Stimulated activated naive CD4-positive, alpha-beta T cell treated with Interleukin-2 at 50 U/mL for 16 hours (primary cell): Measurements from ENCODE around the gene BRIX1.
"Not testable (repeated sequence)": the region's sequence is repeated elsewhere in the genome, so short reads cannot be mapped to it uniquely, and the experiment has no call there.

Source experiments
- DNase-seq: peaks from one replicate; lab custom pipeline; 2025; lab: John Stamatoyannopoulos, UW

BRIX1 gene

GRCh38 chr5:34968258-34968657 is 52.7 kb downstream of the BRIX1 start:
- DNase-seq, result no peak

- DNase-seq, result no peak
These were observed 55.0 kb downstream of the BRIX1 start for GRCh38 chr5:34970552-34970951.

- not testable (repeated sequence) for DNase-seq
These were observed 56.1 kb downstream of the BRIX1 start for GRCh38 chr5:34971655-34972054.
